WERI-Rb-1 (cell line): ENCODE results near the gene KIRREL3.
"Not testable (repeated sequence)": the region's sequence is repeated elsewhere in the genome, so short reads cannot be mapped to it uniquely, and the experiment has no call there.

Source experiments
- DNase-seq: peaks from one replicate; pipeline ENCODE4 v3.0.0-alpha.2; 2020
- H3K27ac ChIP-seq: fragments of 250-450 bp; sonication (Bioruptor Pico); 2 replicates; pipeline ENCODE4 v1.5.1; 2020; ENCODE audit warnings: mild to moderate bottlenecking, moderate library complexity
- H3K27me3 ChIP-seq: fragments of 250-450 bp; sonication (Bioruptor Pico); 2 replicates; pipeline ENCODE4 v1.5.1; 2021; ENCODE audit warnings: mild to moderate bottlenecking, low read depth, moderate library complexity; ENCODE audit not compliant: insufficient read depth, severe bottlenecking
- H3K36me3 ChIP-seq: fragments of 250-450 bp; sonication (Bioruptor Pico); 2 replicates; pipeline ENCODE4 v1.5.1; 2020; ENCODE audit warnings: mild to moderate bottlenecking, moderate library complexity
- H3K4me3 ChIP-seq: 2 replicates; pipeline ENCODE4 v1.5.1; 2011; ENCODE audit warnings: low read depth, mild to moderate bottlenecking, control low read depth, low read length
- H3K9me3 ChIP-seq: fragments of 250-450 bp; sonication (Bioruptor Pico); 2 replicates; pipeline ENCODE4 v1.5.1; 2021; ENCODE audit warnings: mild to moderate bottlenecking, moderate library complexity; ENCODE audit not compliant: severe bottlenecking
- CTCF ChIP-seq: IDR thresholded peaks from 2 replicates; pipeline ENCODE4 v1.5.1; 2011; ENCODE audit warnings: low read depth, mild to moderate bottlenecking, control low read depth, inconsistent platforms, low read length

Gene KIRREL3

GRCh38 chr11:126384449-126385070 is 616.0 kb downstream of the KIRREL3 start:
- Histone ChIP-seq H3K4me3 (no peak overlapping the region), H3K9me3 (no peaks in the 10 kb centered on the region), H3K36me3 (no peaks in the 10 kb centered on the region), H3K27me3 (no peaks in the 10 kb centered on the region), H3K27ac (no peak overlapping the region)
- no peak for DNase-seq
- TF ChIP-seq CTCF = no peak

GRCh38 chr11:126383339-126384335 is 616.9 kb downstream of the KIRREL3 start:
- Histone ChIP-seq H3K4me3 (no peak overlapping the region), H3K27ac (no peak overlapping the region), H3K36me3 (no peaks in the 10 kb centered on the region), H3K27me3 (no peaks in the 10 kb centered on the region), H3K9me3 (no peaks in the 10 kb centered on the region)
- DNase-seq = no peak
- no peak for TF ChIP-seq CTCF

- not testable (repeated sequence) for H3K27me3 ChIP-seq, H3K36me3 ChIP-seq, H3K27ac ChIP-seq, DNase-seq, H3K9me3 ChIP-seq, H3K4me3 ChIP-seq
Measured at GRCh38 chr11:126382641-126383040, 617.9 kb downstream of the KIRREL3 start.

- H3K36me3 ChIP-seq, H3K27me3 ChIP-seq, H3K9me3 ChIP-seq, H3K4me3 ChIP-seq, DNase-seq, H3K27ac ChIP-seq: not testable (repeated sequence)
Measured at GRCh38 chr11:126381960-126382359, 618.6 kb downstream of the KIRREL3 start.

- Histone ChIP-seq H3K9me3 (no peaks in the 10 kb centered on the region), H3K27ac (no peak overlapping the region), H3K4me3 (no peak overlapping the region), H3K27me3 (no peaks in the 10 kb centered on the region), H3K36me3 (no peaks in the 10 kb centered on the region)
- no peak for DNase-seq
- TF ChIP-seq CTCF = no peak
Measured at GRCh38 chr11:126380909-126381308, 619.7 kb downstream of the KIRREL3 start.

GRCh38 chr11:126378763-126379162 is 621.8 kb downstream of the KIRREL3 start:
- H3K9me3 ChIP-seq = no peaks in the 10 kb centered on the region
- DNase-seq = no peak
- H3K4me3 ChIP-seq = no peak overlapping the region
- H3K27me3 ChIP-seq = no peaks in the 10 kb centered on the region
- H3K36me3 ChIP-seq = no peaks in the 10 kb centered on the region
- no peak overlapping the region for H3K27ac ChIP-seq
- TF ChIP-seq CTCF = no peak
